CD8-positive, alpha-beta memory T cell (primary cell): ENCODE data around the gene COPS2. TPM values are rescaled to one million over a fixed set of nuclear protein-coding genes. Genes with fewer than 3 reads are reported as not detected.
"Not testable (repeated sequence)": the region's sequence is repeated elsewhere in the genome, so short reads cannot be mapped to it uniquely, and the experiment has no call there.

Source experiments
- CTCF ChIA-PET: fragments of 350-600 bp; sonication (Branson Sonifier 250); formaldehyde crosslinking; loops from one replicate; lab custom pipeline; 2021; ENCODE audit warnings: antibody characterized with exemption; lab: Charles Lee
- POLR2A ChIA-PET: fragments of 350-600 bp; sonication (Branson Sonifier 250); formaldehyde crosslinking; loops from one replicate; lab custom pipeline; 2021; ENCODE audit warnings: antibody characterized with exemption; lab: Charles Lee
- DNase-seq, 5 donors: peaks; one replicate each; pipeline versions ENCODE4 v3.0.0 to v3.0.0-alpha.2; 2020 to 2022; ENCODE audit warnings: mixed read lengths in 1 of 5
- H3K27ac ChIP-seq: one replicate; pipeline ENCODE4 v1.7.0; 2013; ENCODE audit warnings: low read depth, mild to moderate bottlenecking, low read length, moderate library complexity
- H3K27me3 ChIP-seq: 2 replicates; pipeline ENCODE4 v1.7.0; 2013; ENCODE audit warnings: low read length, mild to moderate bottlenecking; ENCODE audit not compliant: insufficient read depth, poor library complexity, severe bottlenecking
- H3K36me3 ChIP-seq: 2 replicates; pipeline ENCODE4 v1.7.0; 2013; ENCODE audit warnings: mild to moderate bottlenecking, low read length, moderate library complexity; ENCODE audit not compliant: insufficient read depth
- H3K4me1 ChIP-seq: 2 replicates; pipeline ENCODE4 v1.7.0; 2013; ENCODE audit warnings: mild to moderate bottlenecking, low read length, moderate library complexity; ENCODE audit not compliant: insufficient read depth
- H3K4me3 ChIP-seq: 2 replicates; pipeline ENCODE4 v1.7.0; 2013; ENCODE audit warnings: mild to moderate bottlenecking, low read length
- H3K9me3 ChIP-seq: 2 replicates; pipeline ENCODE4 v1.7.0; 2013; ENCODE audit warnings: mild to moderate bottlenecking, low read length
- H3K27ac Mint-ChIP-seq, 8 donors: one replicate each; pipeline ENCODE4 v1.8.0; 2020 to 2021; ENCODE audit warnings: mixed read lengths in 8 of 8, mild to moderate bottlenecking in 6 of 8, inconsistent platforms in 3 of 8, moderate library complexity in 3 of 8
- H3K27me3 Mint-ChIP-seq, 2 donors: one replicate each; pipeline ENCODE4 v1.8.0; 2020 to 2021; ENCODE audit warnings: mixed read lengths in 2 of 2, mild to moderate bottlenecking in 1 of 2, moderate library complexity in 1 of 2
- H3K36me3 Mint-ChIP-seq, 3 donors: one replicate each; pipeline ENCODE4 v1.8.0; 2020 to 2021; ENCODE audit warnings: mixed read lengths in 3 of 3, inconsistent platforms in 1 of 3, mild to moderate bottlenecking in 1 of 3
- H3K4me1 Mint-ChIP-seq, 3 donors: one replicate each; pipeline ENCODE4 v1.8.0; 2020 to 2021; ENCODE audit warnings: mixed read lengths in 3 of 3, inconsistent platforms in 1 of 3, mild to moderate bottlenecking in 1 of 3
- H3K4me3 Mint-ChIP-seq, 7 donors: one replicate each; pipeline ENCODE4 v1.8.0; 2020 to 2021; ENCODE audit warnings: mixed read lengths in 7 of 7, mild to moderate bottlenecking in 6 of 7, moderate library complexity in 4 of 7, inconsistent platforms in 2 of 7
- H3K9me3 Mint-ChIP-seq, 5 donors: one replicate each; pipeline ENCODE4 v1.8.0; 2020 to 2022; ENCODE audit warnings: mixed read lengths in 5 of 5, mild to moderate bottlenecking in 3 of 5, moderate library complexity in 2 of 5, inconsistent platforms in 1 of 5
- polyA plus RNA-seq: library from polyadenylated mRNA; unstranded; fragments of 300-500 nt; fragmentation: Illumina TruSeq; gene quantifications from one replicate; pipeline ENCODE4 v1.2.3, GENCODE V29; 2021
- total RNA-seq, 2 experiments: library from RNA; stranded (reverse); gene quantifications; one replicate each; pipeline ENCODE4 v1.2.3, GENCODE V29; 2021

COPS2 gene
- total and polyA plus RNA-seq, 3 experiments from 2014 or later, result 29.9 to 101 (median 94.5) TPM

- ChIA-PET CTCF (no interaction called here), POLR2A (no interaction called here)
- no peak overlapping the region for H3K27ac ChIP-seq
- no peak for DNase-seq
- no peaks in the 10 kb centered on the region for H3K4me1 ChIP-seq
- Mint-ChIP-seq H3K4me1 (peaks cover 47 to 71% (median 65%) of the 10 kb centered on the region in 3 donors), H3K4me3 (no peak overlapping the region), H3K9me3 (peaks cover 0 to 6% (median 0%) of the 10 kb centered on the region in 5 donors), H3K36me3 (peaks cover 5 to 21% (median 15%) of the 10 kb centered on the region in 3 donors), H3K27ac (peak overlapping the region in 2 of 8 donors; percentile 25 to 69), H3K27me3 (no peaks in the 10 kb centered on the region)
- H3K4me3 ChIP-seq, result no peak overlapping the region
- no peaks in the 10 kb centered on the region for H3K27me3 ChIP-seq
- no peaks in the 10 kb centered on the region for H3K9me3 ChIP-seq
- no peaks in the 10 kb centered on the region for H3K36me3 ChIP-seq
These were observed 32.3 kb upstream of the COPS2 start for GRCh38 chr15:49187549-49188245.

- POLR2A ChIA-PET, result no interaction called here
- peak overlapping the region in 3 of 8 donors; percentile 4 to 42 (median 34) for H3K27ac Mint-ChIP-seq
- H3K4me1 ChIP-seq, result no peaks in the 10 kb centered on the region
- no peak overlapping the region for H3K4me3 ChIP-seq
- DNase-seq, result no peak
- CTCF ChIA-PET, result no interaction called here
- H3K4me3 Mint-ChIP-seq, result peak overlapping the region in 1 of 7 donors; percentile 28
- H3K4me1 Mint-ChIP-seq, result peaks cover 39 to 56% (median 55%) of the 10 kb centered on the region in 3 donors
- no peaks in the 10 kb centered on the region for H3K9me3 ChIP-seq
- H3K36me3 ChIP-seq, result no peaks in the 10 kb centered on the region
- no peaks in the 10 kb centered on the region for H3K27me3 Mint-ChIP-seq
- peaks cover 0 to 6% (median 0%) of the 10 kb centered on the region in 5 donors for H3K9me3 Mint-ChIP-seq
- peaks cover 9 to 22% (median 19%) of the 10 kb centered on the region in 3 donors for H3K36me3 Mint-ChIP-seq
- no peak overlapping the region for H3K27ac ChIP-seq
- H3K27me3 ChIP-seq, result no peaks in the 10 kb centered on the region
These were observed 30.1 kb upstream of the COPS2 start for GRCh38 chr15:49185473-49185872.

GRCh38 chr15:49183741-49184140 lies 28.3 kb upstream of the COPS2 start:
- H3K4me1 Mint-ChIP-seq, result peaks cover 32 to 50% (median 46%) of the 10 kb centered on the region in 3 donors
- H3K4me3 ChIP-seq, H3K27me3 ChIP-seq, H3K9me3 Mint-ChIP-seq, H3K27ac ChIP-seq, POLR2A ChIA-PET, CTCF ChIA-PET, H3K36me3 ChIP-seq, H3K4me1 ChIP-seq, H3K27me3 Mint-ChIP-seq, DNase-seq, H3K9me3 ChIP-seq: not testable (repeated sequence)
- H3K27ac Mint-ChIP-seq, result peak overlapping the region in 1 of 8 donors; percentile 21
- peak overlapping the region in 1 of 7 donors; percentile 23 for H3K4me3 Mint-ChIP-seq
- peaks cover 9 to 22% (median 19%) of the 10 kb centered on the region in 3 donors for H3K36me3 Mint-ChIP-seq

- no peak for DNase-seq
- Histone ChIP-seq H3K4me3 (no peak overlapping the region), H3K27ac (no peak overlapping the region), H3K36me3 (no peaks in the 10 kb centered on the region), H3K27me3 (no peaks in the 10 kb centered on the region), H3K4me1 (no peaks in the 10 kb centered on the region), H3K9me3 (no peaks in the 10 kb centered on the region)
- ChIA-PET POLR2A (no interaction called here), CTCF (no interaction called here)
- no peak overlapping the region for H3K4me3 Mint-ChIP-seq
- peaks cover 0 to 6% (median 0%) of the 10 kb centered on the region in 5 donors for H3K9me3 Mint-ChIP-seq
- no peak overlapping the region for H3K27ac Mint-ChIP-seq
- peaks cover 25 to 36% (median 34%) of the 10 kb centered on the region in 3 donors for H3K4me1 Mint-ChIP-seq
- peaks cover 9 to 23% (median 22%) of the 10 kb centered on the region in 3 donors for H3K36me3 Mint-ChIP-seq
- H3K27me3 Mint-ChIP-seq, result no peaks in the 10 kb centered on the region
These were observed 26.7 kb upstream of the COPS2 start for GRCh38 chr15:49182128-49182527.

- ChIA-PET POLR2A (no interaction called here), CTCF (no interaction called here)
- Mint-ChIP-seq H3K9me3 (peaks cover 0 to 2% (median 0%) of the 10 kb centered on the region in 5 donors), H3K4me1 (peaks cover 17 to 35% (median 31%) of the 10 kb centered on the region in 3 donors), H3K27me3 (no peaks in the 10 kb centered on the region), H3K36me3 (peaks cover 5 to 10% (median 6%) of the 10 kb centered on the region in 3 donors), H3K4me3 (no peak overlapping the region), H3K27ac (no peak overlapping the region)
- Histone ChIP-seq H3K9me3 (no peaks in the 10 kb centered on the region), H3K36me3 (no peaks in the 10 kb centered on the region), H3K27ac (no peak overlapping the region), H3K4me3 (no peak overlapping the region), H3K4me1 (no peaks in the 10 kb centered on the region), H3K27me3 (no peaks in the 10 kb centered on the region)
- DNase-seq, result no peak
These were observed 24.2 kb upstream of the COPS2 start for GRCh38 chr15:49179433-49180190.

GRCh38 chr15:49178497-49178896 lies 23.1 kb upstream of the COPS2 start:
- no peaks in the 10 kb centered on the region for H3K27me3 Mint-ChIP-seq
- POLR2A ChIA-PET, result no interaction called here
- Histone ChIP-seq H3K4me1 (no peaks in the 10 kb centered on the region), H3K27me3 (no peaks in the 10 kb centered on the region), H3K9me3 (no peaks in the 10 kb centered on the region), H3K27ac (no peak overlapping the region), H3K36me3 (no peaks in the 10 kb centered on the region), H3K4me3 (no peak overlapping the region)
- peaks cover 3 to 12% (median 6%) of the 10 kb centered on the region in 3 donors for H3K36me3 Mint-ChIP-seq
- H3K4me1 Mint-ChIP-seq, result peaks cover 9 to 31% (median 28%) of the 10 kb centered on the region in 3 donors
- peak overlapping the region in 1 of 8 donors; percentile 54 for H3K27ac Mint-ChIP-seq
- no peak for DNase-seq
- H3K9me3 Mint-ChIP-seq, result no peaks in the 10 kb centered on the region
- H3K4me3 Mint-ChIP-seq, result no peak overlapping the region
- CTCF ChIA-PET, result no interaction called here

- H3K4me3 Mint-ChIP-seq, H3K4me3 ChIP-seq, H3K9me3 ChIP-seq, H3K36me3 Mint-ChIP-seq, DNase-seq, H3K27me3 ChIP-seq, CTCF ChIA-PET, H3K27me3 Mint-ChIP-seq, H3K9me3 Mint-ChIP-seq, POLR2A ChIA-PET, H3K27ac ChIP-seq, H3K36me3 ChIP-seq: not testable (repeated sequence)
- H3K4me1 ChIP-seq, result peaks cover 19% of the 10 kb centered on the region
- Mint-ChIP-seq H3K4me1 (peaks cover 26 to 57% (median 56%) of the 10 kb centered on the region in 3 donors), H3K27ac (peak overlapping the region in 2 of 8 donors; percentile 6 to 12)
These were observed 20.4 kb upstream of the COPS2 start for GRCh38 chr15:49175582-49176397.
